Ureter (tissue), 1 donor: Measurements from ENCODE around the gene SUMO2. TPM values are rescaled to one million over a fixed set of nuclear protein-coding genes. Genes with fewer than 3 reads are reported as not detected.
"Not testable (repeated sequence)": the region's sequence is repeated elsewhere in the genome, so short reads cannot be mapped to it uniquely, and the experiment has no call there.

Experiments used
- DNase-seq: peaks from one replicate; pipeline ENCODE4 v3.0.0-alpha.2; 2020; ENCODE audit warnings: low spot score
- total RNA-seq: library from RNA; stranded (reverse); gene quantifications from one replicate; pipeline ENCODE4 v1.2.4, GENCODE V29; 2023
- donor health status: DM: yes; HTN: yes; CAD: no.

SUMO2 gene
- total RNA-seq, 1 donor from 2014 or later: 326 TPM

- peak; percentile 48 for DNase-seq
These were observed 996 bp downstream of the SUMO2 start for GRCh38 chr17:75181608-75182318.

DNA sequence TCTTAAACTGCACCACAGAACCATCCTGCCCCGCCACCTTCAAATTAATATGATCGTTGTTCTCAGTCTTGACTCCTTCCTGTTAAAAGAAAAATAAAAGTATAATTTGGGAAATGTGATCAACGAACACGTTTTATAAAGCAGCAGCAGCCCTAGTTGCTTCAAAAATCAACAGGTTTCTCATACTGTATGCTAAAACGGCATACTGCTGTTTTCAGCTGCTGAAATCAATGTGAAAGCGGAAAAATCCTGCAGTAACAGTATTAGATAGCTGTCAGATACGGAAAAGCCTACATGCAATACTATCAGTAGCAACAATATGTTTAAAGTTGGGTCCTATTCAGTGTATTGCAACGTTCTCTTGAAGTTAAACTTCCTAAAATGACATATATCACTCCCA is 1.6 kb downstream of the SUMO2 start:
- no peak for DNase-seq

GRCh38 chr17:75178453-75178852 is 4.3 kb downstream of the SUMO2 start:
- DNase-seq: no peak

DNA sequence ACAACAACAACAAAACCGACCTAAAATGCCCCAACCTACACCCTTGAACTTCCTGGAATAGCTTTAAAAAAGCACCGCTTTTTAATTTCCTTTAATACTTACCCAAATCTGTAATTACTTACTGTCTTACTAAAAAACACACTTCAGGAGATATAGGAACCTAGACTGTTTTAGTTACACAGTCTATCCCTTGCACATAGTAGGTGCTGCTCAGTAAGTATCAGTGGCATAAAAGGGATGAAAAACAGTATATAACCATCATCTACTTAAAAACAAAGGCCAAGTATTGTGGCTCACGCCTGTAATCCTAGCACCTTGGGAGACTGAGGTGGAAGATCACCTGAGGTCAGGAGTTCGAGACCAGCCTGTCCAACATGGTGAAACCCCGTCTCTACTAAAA is 6.1 kb downstream of the SUMO2 start:
- no peak for DNase-seq

DNA sequence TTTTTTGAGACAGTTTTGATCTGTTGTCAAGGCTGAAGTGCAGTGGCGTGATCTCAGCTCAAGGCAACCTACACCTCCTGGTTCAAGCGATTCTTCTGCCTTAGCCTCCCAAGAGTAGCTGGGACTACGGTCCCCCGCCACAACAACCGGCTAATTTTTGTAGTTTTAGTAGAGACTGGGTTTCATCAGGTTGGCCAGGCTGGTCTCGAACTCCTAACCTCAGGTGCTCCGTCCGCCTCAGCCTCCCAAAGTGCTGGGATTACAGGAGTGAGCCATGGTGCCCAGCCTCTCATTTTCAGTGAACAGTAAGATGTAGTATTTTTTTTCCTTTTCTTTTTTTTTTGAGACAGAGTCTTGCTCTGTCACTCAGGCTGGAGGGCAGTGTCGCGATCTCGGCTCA is 7.8 kb downstream of the SUMO2 start:
- DNase-seq: no peak

DNA sequence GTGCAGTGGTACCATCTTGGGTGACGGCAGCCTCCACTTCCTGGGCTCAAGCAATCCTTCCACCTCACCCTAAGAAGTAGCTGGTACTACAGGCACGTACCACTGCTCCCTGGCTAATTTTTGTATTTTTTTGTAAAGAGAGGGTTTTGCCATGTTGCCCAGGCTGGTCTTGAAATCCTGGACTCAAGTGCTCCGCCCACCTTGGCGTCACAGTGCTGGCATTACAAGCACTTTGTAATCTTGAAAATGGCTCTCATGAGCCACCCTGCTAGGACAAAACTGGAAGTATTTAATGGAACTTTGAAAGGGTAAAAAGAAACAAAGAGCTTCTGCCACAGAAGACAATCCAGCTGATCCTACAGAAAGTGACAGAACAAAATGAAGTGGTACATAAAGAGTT is 9.2 kb downstream of the SUMO2 start:
- no peak for DNase-seq

DNA sequence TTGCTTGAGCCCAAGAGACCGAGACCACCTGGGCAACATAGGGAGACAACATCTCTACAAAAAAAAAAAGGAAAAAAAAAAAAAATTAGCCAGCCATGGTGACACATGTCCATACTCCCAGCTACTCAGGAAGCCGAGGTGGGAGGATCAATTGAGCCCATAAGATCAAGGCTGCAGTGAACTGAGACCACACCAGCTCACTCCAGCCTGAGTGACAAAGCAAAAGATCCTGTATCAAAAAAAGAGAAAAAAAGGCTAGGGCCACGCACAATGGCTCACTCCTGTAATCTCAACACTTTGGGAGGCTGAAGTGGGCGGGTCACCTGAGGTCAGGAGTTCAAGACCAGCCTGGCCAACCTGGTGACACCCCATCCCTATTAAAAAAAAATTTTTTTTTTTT is 13.8 kb downstream of the SUMO2 start:
- no peak for DNase-seq

- DNase-seq: not testable (repeated sequence)
These were observed 18.2 kb downstream of the SUMO2 start for GRCh38 chr17:75164606-75165005.

DNA sequence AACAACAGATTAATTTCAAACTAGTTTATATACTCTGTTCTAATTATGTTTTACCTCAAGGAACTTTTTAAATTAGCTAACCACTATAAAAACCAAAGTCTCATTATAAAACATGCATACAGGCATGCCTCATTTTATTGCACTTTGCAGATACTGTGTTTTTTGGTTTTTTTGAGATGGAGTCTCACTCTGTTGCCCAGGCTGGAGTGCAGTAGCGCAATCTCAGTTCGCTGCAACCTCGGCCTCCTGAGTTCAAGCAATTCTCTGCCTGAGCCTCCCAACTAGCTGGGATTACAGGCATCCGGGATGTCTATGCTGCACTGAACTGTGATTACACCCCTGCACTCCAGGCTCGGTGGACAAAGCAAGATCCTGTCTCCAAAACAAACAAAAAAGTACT is 19.7 kb downstream of the SUMO2 start:
- DNase-seq: no peak

- DNase-seq: no peak
These were observed 22.5 kb downstream of the SUMO2 start for GRCh38 chr17:75160211-75160610.

GRCh38 chr17:75159196-75160031 is 23.3 kb downstream of the SUMO2 start:
- DNase-seq: no peak

GRCh38 chr17:75158480-75158879 is 24.3 kb downstream of the SUMO2 start:
- DNase-seq: not testable (repeated sequence)

GRCh38 chr17:75155191-75155601 is 27.6 kb downstream of the SUMO2 start:
- no peak for DNase-seq

DNA sequence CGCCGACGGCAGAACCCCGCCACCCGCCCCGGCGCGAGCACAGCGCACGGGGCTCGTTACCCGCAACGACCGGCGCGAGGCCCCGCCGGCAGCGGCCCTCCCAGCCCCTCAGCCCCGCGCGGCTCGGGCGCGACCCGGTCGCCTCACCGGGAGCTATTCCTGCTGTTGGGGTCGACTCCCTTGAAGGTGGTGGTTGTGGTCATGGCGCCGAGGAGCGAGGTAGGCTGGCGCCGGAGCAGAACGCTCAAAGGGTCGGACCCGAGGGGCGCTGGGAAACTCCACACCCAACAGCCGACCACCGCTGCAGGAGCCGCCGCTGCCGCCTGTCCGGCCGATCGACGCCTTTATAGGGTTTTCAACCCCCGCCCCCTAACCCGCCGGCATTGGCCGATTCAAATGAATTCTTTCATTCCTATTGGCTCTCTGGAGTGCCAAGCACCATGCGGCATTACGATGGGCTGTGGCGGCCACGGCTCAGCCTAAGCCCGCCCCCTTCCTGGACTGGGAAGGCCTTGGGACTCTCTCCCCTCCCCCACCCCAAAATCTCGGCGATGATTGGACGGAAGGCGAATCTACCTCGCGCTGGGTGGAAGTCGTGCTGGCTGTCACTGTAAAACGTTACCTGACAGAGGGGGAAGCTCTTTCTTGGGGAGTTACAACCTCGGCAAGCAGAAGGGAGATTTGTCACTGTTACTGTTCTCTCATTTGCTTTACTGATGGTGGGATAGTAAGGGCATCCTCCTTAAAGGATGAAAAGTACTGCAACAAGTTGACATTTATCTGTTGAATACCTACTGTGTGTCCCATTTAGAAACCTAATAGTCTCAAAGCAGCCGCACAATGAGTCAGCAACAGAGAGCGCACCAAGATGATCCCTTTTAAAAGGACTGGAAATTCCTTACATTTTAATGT is 28.3 kb downstream of the SUMO2 start, which contains the start of gene JPT1:
TSS of gene JPT1 (minus strand) at position 318 of the 912 bp plus-strand sequence. CDS start at position 203, 115 bp downstream.
- peak; percentile 99 for DNase-seq

DNA sequence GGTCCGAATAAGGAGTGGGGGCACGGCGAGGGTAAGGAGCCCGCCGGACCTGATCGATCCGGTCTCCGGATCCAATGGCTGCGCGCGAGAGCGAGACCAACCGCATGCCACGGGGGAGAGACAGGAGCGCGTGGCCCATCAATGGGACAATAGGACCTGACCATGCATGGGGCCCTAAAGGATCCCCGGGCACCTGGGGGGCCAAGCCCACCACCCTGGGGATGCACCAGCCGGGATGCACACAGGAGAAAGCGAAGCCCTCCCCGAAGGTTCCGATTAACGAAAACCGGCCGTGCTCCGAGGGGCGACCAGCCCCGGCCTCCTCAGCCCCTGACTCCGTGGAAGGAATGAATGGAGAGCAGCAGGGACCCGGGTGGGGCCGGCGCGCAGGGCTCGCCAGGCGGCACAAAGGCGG is 29.0 kb downstream of the SUMO2 start:
- no peak for DNase-seq

DNA sequence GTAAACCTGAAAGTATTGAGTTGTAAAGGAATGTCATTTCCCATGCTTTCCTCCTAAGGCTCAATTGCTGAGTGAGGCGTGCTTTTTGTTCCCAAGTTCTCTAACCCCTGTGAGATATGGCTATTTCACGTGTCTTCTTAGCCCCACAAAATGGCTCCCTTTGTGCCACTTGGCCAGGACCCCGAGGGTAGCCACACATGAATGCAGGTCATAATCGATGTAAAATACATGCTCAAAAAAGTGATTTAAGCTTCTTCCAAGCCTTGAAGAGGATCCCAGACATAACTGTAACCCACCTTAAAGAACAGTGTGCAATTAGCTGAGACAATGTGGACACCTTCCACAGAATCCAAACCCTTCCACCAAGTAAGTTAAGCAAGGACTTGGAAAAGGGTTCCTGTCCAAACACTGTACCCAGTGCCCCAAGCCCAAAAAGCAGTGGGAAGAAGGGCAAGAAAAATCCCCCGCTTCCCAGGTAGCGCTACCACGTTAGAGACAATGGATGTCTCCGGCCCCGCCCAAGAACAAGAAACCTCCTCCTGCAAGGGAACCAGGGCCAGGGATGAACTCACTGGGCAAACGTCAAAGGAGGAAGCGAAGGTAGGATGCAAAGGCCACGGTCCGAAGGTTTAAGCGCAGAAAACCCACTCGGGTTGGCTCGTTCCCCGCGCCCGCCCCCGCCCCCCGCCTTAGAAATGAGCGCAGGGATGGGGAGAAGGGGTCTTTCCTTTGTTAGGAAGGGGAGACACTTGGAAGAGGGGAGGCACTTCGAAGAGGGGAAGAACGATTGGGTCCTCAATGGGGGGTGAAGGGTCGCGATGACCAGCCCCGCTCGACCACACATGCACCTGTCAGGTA is 29.6 kb downstream of the SUMO2 start:
- DNase-seq: no peak

DNA sequence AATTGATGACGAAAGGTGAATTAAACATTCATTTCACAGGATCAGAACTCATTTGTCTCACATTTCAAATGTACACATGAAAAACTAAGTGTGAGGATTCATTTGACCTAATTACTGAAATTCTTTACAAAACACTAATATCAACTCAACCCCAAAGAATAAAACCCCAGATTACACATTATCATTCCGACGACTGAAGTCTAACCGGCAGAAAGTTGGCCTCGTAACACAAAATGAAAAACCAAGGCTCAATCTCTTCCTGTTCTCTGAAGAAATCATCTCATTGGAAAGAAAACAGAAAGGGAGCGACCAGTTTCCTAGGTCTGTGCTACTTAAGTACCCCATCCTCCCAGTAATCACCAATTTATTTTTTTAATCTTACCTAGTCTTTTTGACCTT is 30.2 kb downstream of the SUMO2 start:
- no peak for DNase-seq

GRCh38 chr17:75151930-75152329 is 30.8 kb downstream of the SUMO2 start:
- DNase-seq: no peak

- no peak for DNase-seq
These were observed 34.7 kb downstream of the SUMO2 start for GRCh38 chr17:75147878-75148546.

DNA sequence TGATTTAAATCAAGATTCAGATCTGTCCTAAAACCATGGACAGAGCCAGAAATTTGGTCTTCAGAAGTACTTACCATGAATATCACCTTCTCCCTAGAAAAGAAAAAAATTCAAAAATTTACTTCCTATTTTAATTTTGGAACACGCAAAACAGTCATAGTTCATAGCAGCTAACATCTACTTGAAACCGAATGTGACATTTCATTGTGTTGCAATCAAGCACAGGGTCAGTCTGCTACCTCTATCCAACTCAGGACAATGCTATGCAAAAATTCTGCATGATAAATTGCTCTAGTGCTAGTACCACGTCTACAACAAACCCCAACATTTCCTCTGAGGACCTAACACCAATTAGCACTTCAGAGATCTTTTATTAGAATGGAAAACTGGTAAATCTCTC is 36.2 kb downstream of the SUMO2 start:
- no peak for DNase-seq
